Activated CD8-positive, alpha-beta memory T cell treated with anti-CD3 and anti-CD28 coated beads for 4 hours (primary cell): ENCODE data around the gene ARL5C.
"Not testable (repeated sequence)": the region's sequence is repeated elsewhere in the genome, so short reads cannot be mapped to it uniquely, and the experiment has no call there.

Experiments used
- DNase-seq, 2 donors: peaks; one replicate each; pipeline ENCODE4 v3.0.0-alpha.2; 2020; ENCODE audit warnings: low read depth in 2 of 2

ARL5C gene

DNA sequence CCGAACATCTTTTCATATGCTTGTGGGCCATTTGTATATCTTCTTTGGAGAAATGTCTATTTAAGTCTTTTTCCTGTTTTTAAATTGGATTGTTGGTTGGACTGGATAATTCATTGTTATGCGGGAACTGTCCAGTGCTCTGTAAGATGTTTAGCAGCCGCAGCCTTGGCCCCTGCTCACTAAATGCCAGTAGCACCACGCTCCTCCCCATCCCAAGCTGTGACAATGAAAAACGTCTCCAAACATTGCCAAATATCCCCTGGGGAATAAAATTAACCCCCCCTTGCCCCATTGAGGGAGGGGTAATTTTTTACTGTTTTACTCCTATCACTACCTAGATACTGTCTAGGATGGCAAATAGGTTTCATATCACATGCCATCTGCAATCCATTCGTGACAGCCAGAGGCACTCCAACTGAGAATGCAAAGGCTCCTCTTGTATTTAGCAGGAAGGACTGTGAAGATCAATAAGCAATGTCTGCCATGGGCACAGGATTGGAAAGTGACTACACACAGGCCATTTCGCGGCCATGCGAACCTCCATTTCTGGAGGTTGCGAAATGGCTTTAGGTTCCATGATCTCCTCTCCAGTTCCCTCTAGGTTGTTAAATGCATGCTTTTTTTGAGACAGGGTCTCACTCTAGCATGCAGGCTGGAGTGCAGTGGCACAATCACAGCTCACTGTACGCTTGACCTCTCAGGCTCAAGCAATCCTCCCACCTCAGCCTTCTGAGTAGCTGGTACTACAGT, 23.9 kb downstream of the ARL5C start:
- no peak for DNase-seq

DNA sequence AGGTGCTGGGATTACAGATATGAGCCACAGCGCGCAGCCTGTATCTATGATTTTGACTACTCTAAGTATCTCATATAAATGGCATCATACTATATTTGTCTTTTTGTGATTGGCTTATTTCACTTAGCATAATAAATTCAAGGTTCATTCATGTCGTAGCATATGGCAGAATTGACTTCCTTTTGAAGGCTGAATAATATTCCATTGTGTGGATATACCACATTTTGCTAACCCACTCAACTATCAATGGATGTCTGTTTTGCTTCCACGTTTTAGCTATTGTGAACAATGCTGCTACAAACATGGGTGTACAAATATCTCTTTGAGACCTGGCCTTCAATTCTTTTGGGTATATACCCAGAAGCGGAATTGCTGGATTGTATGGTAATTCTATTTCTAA, 24.7 kb downstream of the ARL5C start:
- DNase-seq = no peak

DNA sequence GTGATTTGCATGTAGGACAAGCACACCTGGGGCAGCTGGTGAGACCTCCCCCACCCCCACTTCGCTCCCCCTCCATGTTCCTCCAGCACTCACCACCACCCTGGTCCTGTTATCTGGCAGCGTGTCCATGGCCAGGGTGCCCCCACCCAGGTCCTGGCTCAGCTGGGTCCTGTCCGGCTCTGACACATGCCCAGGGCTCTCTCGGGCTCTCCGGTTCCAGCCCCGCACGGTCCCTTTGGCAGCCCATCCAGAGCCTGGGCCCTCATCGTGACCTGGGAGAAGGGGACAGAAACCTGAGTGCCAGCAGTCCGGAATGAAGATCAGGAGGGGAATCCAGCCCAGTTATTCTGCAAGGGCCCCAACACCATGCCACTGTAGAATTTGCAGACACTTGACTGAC, 26.4 kb downstream of the ARL5C start:
- no peak for DNase-seq

DNA sequence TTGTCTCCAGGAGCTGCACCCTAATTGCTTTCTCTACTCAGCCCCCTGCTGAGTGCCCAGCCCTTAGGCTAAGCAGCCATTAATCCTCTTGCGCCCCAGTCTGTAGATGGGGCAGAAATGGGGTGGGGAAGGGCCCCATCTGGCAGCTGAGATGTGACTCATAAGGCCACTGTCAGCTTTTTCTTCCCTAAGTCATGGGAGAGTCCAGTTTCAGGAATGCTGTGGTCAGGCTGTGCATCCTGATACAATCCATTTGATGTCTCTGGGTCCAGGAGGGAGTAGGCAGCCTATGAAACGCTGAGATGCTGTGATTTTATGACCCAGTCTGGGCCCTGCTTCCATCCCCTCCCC, 26.8 kb downstream of the ARL5C start:
- DNase-seq = no peak

DNA sequence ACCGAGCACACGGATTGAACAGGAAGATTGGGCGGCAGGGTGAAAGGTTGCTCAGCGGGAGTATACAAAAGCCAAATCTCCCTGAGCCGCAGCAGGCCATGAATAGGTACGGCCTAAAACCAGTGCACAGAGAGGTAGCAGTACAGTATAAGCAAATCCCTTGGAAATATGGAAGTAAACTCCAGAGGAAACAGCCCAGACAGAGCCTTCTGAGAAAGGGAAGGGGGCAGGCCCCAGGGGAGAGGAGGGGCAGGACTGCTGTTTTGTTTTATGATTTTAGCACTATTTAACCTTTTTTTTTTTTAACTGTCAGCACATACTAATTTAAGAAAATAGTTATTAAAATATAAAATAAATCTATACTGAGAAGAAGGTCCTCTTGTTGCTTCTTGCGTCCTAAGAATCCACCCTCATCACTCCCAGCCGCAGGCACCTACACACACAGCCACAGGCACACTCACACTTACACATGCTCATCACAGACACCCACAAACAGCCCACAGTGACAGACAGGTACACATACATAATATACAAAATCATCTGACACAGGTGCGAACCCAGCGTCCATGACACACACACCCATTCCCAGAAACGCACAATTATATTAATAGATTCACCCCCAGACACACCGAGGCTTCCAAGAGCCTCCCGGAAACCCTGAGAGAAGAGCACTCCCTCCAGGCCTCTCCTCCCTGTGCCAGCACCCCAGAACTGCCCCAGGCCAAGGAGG, 27.4 kb downstream of the ARL5C start:
- no peak for DNase-seq

DNA sequence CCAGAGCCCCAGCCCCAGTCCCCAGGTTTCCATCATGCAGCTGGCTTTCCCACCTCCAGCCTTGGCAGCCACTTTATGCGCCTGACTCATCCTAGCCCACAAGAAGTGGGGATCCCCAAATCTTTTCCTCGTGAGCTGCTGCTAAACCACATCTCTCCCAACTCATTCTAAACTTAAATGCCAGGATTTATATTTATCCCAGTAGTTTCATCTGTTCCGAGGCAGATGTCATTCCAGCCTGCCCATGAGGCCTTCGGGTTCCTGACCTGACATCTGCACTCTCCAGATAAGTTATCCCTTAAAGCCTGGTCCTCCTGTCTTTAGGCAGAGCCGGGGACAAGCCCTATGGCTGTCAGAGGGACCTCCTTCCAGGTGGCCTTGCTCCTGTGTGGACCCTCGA, 31.1 kb downstream of the ARL5C start:
- DNase-seq = no peak

DNA sequence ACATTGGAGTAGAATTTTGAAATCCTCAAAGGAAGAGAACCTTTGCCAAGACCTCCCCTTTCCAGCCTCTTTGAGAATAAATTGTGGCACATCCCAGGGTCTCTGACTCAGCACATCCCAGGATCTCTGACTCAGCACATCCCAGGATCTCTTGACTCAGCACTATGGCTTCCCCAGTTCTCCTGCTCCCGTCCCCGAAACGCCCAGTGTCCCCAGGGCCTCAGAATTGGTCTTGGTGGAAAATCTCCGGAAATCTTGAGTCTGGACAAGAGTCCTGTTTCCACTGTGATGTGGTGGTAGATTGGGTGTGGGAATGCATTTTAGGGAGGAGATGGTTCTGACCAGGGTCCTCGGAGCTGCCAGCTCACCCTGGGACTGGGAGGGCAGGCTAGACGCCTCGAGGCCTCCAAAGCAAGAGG, 33.8 kb downstream of the ARL5C start:
- no peak for DNase-seq

DNA sequence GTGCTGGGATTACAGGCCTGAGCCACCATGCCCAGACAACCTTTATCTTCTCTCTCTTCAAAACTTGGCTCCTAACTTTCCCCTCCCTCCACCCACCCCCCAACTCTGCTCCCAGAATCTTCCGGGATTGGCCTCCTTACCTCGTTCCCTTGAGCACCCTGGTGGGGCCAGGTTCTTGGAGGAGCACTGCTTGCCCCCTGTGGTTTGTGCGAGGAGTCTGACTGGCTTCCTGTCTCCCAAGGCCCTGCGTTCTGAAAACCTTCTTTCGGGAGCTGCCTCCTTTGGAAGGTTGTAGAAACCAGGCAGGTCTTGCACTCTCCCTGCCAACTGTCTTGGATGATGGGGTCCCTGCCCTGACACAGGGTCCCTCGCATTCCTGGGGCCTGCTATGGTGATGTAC, 34.3 kb downstream of the ARL5C start:
- no peak for DNase-seq

DNA sequence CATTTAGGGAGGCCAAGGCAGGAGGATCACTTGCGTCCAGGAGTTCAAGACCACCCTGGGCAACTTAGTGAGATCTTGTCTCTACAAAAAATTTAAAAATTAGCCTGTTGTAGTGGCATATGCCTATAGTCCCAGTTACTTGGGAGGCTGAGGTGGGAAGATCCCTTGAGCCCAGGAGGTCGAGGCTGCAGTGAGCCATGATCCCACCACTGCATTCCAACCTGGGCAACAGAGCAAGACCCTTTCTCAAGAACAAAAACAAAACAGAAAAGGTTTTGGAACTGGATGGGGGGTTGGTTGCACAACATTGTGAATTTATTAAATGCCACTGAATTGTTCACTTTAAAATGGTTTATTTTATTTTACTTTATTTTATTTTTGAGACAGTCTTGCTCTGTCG, 35.8 kb downstream of the ARL5C start:
- no peak for DNase-seq

DNA sequence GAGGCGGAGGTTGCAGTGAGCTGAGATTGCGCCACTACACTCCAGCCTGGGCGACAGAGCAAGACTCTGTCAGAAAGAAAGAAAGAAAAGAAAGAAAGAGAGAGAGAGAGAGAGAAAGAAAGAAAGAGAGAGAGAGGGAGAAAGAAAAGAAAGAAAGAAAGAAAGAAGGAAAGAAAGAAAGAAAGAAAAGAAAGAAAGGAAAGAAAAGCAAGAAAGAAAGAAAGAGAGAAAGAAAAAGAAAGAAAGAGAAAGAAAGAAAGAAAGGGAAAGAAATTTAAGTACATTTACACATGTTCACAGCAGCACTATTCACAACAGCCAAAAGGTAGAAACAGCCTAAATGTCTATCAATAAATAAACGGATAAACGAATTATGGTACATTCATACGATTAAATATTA, 36.4 kb downstream of the ARL5C start:
- DNase-seq = not testable (repeated sequence)

DNA sequence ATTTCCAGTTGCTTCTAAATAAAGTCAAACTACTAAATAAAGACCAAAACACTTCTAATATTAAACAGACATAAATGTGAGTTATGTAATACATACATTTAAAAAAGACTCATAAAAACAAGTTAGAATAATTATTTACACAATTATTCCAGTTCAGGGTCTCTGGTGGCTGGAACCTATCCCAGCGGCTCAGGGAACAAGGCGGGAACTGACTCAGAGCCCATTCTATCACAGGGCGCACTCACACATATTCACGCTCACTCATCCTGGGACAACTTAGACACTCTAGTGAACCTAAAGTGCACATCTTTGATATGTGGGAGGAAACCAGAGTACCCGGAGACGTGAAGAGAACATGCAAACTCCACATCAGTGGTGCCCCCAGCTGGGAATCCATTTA, 39.5 kb downstream of the ARL5C start:
- DNase-seq = no peak

DNA sequence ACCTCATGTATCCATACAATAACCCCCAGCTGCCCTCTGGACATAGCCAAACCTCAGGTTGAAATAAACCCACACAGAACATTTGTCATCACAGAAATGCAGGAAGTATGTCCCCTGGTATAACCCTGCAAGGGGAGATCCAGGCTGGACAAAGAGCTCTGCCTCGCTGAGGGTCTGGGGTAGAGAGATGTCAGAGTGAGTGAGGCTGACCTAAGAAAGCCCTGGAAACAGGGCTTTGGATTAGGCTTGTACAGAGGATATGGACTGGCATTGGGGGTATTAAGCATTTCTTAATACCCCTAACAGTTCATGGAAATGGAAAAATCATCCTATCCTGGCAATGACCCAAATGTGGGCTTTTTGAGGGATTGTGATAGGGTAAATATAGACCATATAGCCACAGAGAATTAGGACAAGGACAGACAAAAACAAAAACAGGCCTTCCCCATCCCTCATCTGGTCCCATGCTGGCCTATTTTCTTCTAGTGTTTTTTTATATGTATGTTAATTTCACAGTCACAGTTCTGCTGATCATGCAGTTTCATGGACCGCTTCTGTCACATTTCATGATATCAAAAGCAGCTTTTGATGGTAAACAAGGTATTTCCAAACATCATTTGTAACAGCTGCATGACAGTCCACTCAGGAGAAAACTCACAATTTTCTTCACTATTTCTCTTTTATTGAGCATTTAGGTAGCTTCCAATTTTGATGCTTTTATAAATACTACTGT, 40.7 kb downstream of the ARL5C start:
- no peak for DNase-seq

DNA sequence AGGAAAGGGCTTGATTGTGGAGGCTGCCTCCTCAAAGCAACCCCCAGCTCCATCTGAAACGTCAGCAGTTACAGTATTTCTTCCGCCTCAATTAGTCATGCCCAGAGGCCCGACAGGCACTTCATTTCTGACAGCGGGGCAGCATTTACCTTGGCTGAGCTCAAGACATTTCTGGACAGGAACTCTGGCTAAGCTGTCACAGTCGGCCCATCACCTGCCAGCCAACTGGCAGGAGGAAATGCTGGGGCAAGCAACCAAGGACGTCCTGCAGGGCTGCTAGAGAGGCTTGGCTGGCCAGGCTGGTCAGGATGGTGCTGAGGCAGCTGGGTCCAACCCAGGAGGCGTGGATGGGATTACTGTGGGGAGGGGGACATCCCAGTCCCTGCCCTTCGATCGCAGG, 42.3 kb downstream of the ARL5C start:
- no peak for DNase-seq

DNA sequence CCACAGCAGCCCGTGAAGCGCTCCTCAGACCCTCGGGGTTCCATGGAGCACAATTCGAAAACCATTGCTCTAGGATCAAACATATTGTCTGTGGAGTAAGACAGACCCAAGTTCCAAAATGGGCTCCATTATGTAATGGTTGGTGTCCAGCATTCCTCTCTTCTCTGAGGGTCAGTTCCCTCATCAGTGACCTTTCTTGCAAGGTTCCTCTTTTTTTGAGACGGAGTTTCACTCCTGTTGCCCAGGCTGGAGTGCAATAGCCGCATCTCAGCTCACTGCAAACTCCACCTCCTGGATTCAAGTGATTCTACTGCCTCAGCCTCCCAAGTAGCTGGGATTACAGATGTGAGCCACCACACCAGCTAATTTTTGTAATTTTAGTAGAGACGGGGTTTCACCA, 43.0 kb downstream of the ARL5C start:
- no peak for DNase-seq

DNA sequence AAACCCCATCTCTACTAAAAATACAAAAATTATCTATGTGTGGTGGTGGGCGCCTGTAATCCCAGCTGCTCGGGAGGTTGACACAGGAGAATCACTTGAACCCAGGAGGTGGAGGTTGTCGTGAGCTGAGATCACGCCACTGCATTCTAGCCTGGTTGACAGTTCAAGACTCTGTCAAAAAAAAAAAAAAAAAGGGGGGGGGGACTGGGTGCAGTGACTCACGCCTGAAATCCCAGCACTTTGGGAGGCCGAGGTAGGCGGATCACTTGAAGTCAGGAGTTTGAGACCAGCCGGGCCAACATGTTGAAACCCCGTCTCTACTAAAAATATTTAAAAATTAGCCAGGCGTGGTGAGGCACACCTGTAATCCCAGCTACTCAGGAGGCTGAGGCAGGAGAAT, 44.0 kb downstream of the ARL5C start:
- DNase-seq = not testable (repeated sequence)

DNA sequence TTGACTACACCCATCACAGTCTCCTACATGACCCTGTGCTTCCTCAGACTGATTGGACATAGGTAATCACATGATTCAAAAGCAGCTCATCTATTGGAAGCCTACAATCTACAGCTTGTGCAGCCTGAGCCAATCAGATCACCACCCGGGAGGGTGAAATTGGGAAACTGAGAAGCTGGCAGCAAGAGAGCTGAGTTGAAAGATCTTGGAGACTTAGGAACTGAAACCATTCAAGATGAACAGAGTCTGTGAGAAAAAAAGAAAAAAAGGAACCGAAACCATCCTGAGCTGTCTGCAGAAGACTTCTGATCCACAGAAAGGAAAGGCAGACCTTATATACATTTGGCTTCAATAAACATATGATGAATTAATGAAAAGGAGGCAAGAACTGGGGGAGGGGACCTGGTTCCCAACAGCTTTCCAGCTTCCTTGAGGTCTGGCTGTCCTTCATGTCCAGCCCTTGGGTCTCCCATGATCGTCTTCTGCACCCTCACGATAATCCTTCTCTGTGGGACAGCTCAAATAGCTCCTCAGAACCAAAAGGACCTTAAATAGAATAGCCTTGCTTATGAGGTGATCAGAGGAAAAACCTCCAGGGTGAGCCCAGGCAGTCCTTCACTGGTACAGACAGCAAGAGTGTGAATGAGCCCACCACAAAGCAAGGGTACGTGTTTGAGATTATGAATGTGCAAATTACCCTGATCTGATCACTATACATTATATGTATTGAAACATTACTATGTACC, 47.1 kb downstream of the ARL5C start:
- DNase-seq = no peak

DNA sequence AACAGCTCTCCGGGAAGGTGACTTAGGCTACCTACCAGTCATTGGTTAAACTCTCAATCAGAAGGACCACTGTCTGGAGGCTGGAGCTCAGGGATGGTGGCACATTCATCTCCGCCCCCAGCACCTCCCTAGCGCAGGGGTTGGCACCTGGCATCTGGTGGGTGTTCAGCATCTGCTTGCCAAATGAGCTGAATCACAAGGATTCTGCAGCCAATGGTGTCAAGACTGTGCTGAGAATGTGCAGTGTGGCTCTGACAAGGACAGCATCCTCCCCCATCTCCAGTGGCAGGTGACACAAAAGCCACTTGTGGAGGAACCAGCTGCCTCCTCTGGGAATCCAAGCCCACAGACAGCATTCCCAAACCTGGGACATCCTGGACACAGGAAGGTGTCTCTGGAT, 49.7 kb downstream of the ARL5C start:
- no peak for DNase-seq

DNA sequence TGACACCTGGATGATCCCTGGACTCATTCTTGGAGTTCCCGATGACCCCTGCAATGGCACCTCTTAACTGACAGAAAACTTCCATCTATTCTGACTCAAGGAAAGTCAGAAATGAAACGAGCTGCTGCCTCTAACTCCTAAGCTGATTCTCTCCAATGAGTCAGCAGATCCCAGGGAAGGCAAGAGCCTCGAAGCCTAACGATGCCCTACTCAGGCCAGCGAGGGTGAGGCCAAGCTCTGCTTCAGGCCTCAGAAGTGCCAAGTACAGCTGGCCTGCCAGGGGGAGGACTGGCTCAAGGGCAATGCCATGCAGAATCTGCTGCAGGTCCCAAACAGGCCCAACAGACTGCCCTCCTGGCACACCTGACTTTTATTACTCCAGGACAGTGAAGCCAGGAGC, 50.8 kb downstream of the ARL5C start:
- no peak for DNase-seq

DNA sequence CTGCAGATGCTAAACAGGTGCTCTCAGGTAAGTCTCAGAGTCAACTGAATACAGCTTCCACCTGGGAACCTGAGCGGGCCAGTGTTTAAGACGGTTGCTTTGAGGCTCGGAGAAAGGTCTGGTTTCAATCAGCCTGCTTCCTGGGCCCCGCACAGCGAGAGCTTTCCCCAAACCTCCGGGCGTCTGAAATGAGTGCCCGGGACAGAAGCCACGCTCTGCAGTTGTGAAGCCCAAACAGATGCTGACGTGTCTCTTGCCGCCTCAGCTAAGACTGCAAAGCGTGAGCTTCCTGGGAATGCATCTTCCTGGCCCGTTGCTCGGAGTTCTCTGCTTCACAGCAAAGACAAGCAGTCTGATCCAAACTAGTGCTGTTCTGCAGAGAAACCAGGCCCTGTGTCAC, 51.2 kb downstream of the ARL5C start:
- DNase-seq = no peak

DNA sequence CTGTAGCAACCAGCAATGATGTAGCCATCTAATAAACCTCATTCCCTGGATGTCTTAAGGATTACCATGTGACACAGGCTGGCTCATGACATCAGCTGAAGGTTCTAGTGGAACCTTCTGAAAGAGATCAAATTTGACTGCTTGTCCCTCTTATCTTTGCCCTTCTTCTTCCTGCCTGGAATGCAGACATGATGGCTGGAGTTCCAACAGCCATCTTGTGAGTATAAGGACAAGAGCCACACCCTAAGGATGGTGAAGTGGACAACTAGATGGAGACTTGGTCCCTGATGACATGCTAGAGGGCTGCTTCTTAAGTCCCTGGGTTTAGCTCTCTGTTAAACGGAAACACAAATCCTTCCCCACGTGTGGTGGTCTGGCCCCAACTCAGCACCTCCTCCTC, 52.1 kb downstream of the ARL5C start:
- DNase-seq = no peak

DNA sequence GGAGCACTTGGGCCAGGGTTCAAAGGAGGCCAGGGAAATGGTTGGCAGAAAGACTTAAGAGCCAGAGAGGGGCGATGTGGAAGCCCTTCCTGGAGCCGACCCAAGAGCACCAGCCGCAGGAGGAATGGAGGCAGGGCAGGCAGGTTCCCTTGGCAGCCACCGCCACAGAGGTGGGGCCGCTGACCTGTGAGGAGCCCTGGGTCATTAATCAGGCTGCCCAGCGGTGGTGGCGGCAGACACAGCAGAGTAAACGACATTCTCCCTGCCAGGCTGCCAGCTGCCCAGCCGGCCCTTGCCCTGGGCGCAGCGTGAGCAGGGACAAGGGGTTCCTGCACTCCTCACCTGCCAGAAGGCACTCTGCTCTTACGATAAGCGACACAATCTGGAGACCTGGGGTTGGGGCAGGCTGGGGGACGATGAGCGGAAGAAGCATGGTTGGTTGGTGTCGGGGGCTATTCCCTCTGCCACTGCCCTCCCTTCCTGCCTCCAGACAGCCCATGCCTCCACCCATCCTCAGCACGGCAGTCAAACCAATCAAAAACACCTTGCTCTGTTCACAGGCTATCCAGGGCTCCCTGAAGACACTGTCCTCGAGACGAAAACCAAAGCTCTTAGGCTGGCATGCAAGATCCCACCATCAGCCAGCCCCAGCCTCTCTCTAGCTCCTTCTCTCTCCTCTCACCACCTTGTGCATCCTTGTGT, 55.4 kb downstream of the ARL5C start:
- DNase-seq = no peak
